Mesenchymal stem cell (in vitro differentiated cells and primary cell): ENCODE data around the gene KIF3A.

Experiments used
- DNase-seq: peaks from one replicate; pipeline ENCODE4 v3.0.0-alpha.2; 2013
- H2AFZ ChIP-seq: one replicate; pipeline ENCODE4 v1.6.1; 2013; ENCODE audit warnings: low read depth, mild to moderate bottlenecking, control low read depth, inconsistent platforms, low read length, moderate library complexity
- H2AK5ac ChIP-seq: 2 replicates; pipeline ENCODE4 v1.6.1; 2013; ENCODE audit warnings: low read length, moderate library complexity, mild to moderate bottlenecking, inconsistent platforms; ENCODE audit not compliant: severe bottlenecking
- H2BK120ac ChIP-seq: one replicate; pipeline ENCODE4 v1.6.1; 2013; ENCODE audit warnings: low read depth, mild to moderate bottlenecking, inconsistent platforms, low read length, moderate library complexity
- H2BK12ac ChIP-seq, 2 experiments: one replicate each; pipeline ENCODE4 v1.6.1; 2013; ENCODE audit warnings: inconsistent platforms in 2 of 2, low read length in 2 of 2, mild to moderate bottlenecking in 2 of 2, moderate library complexity in 2 of 2, control low read depth in 1 of 2
- H2BK15ac ChIP-seq: one replicate; pipeline ENCODE4 v1.6.1; 2013; ENCODE audit warnings: mild to moderate bottlenecking, low read depth, inconsistent platforms; ENCODE audit not compliant: poor library complexity, severe bottlenecking
- H2BK5ac ChIP-seq: 2 replicates; pipeline ENCODE4 v1.6.1; 2013; ENCODE audit warnings: low read depth, mild to moderate bottlenecking, low read length, control low read depth, inconsistent platforms; ENCODE audit not compliant: poor library complexity, severe bottlenecking
- H3K14ac ChIP-seq, 2 experiments: one replicate each; pipeline ENCODE4 v1.6.1; 2013; ENCODE audit warnings: inconsistent platforms in 2 of 2, low read length in 2 of 2, control low read depth in 1 of 2, mild to moderate bottlenecking in 1 of 2, moderate library complexity in 1 of 2
- H3K18ac ChIP-seq, 2 experiments: one replicate each; pipeline ENCODE4 v1.6.1; 2013; ENCODE audit warnings: inconsistent platforms in 2 of 2, low read length in 2 of 2, control low read depth in 1 of 2, low read depth in 1 of 2, mild to moderate bottlenecking in 1 of 2
- H3K23ac ChIP-seq, 2 experiments: one replicate each; pipeline ENCODE4 v1.6.1; 2013; ENCODE audit warnings: inconsistent platforms in 2 of 2, low read length in 2 of 2, mild to moderate bottlenecking in 2 of 2, moderate library complexity in 2 of 2, control low read depth in 1 of 2
- H3K27ac ChIP-seq: 2 replicates; pipeline ENCODE4 v1.5.1; 2013; ENCODE audit warnings: mild to moderate bottlenecking, moderate library complexity, low read length, control low read depth, inconsistent platforms; ENCODE audit not compliant: poor library complexity, severe bottlenecking
- H3K27me3 ChIP-seq, 2 experiments: 2 replicates each; pipeline versions ENCODE4 v1.6.1 to v1.7.0; 2013; ENCODE audit warnings: low read length in 2 of 2, mild to moderate bottlenecking in 2 of 2, moderate library complexity in 2 of 2, control low read depth in 1 of 2, inconsistent platforms in 1 of 2; ENCODE audit not compliant: control insufficient read depth in 1 of 2, insufficient read depth in 1 of 2
- H3K36me3 ChIP-seq, 2 experiments: 2 replicates each; pipeline versions ENCODE4 v1.6.1 to v1.7.0; 2013; ENCODE audit warnings: low read length in 2 of 2, control low read depth in 1 of 2, inconsistent platforms in 1 of 2, low read depth in 1 of 2, mild to moderate bottlenecking in 1 of 2; ENCODE audit not compliant: insufficient read depth in 2 of 2, control insufficient read depth in 1 of 2
- H3K4ac ChIP-seq, 2 experiments: one replicate each; pipeline ENCODE4 v1.6.1; 2013; ENCODE audit warnings: inconsistent platforms in 2 of 2, low read length in 2 of 2, mild to moderate bottlenecking in 2 of 2, moderate library complexity in 2 of 2, control low read depth in 1 of 2, low read depth in 1 of 2
- H3K4me1 ChIP-seq: 2 replicates; pipeline ENCODE4 v1.6.1; 2013; ENCODE audit warnings: low read depth, low read length, control low read depth; ENCODE audit not compliant: control insufficient read depth, insufficient read depth
- H3K4me2 ChIP-seq: 2 replicates; pipeline ENCODE4 v1.6.1; 2013; ENCODE audit warnings: low read length, mild to moderate bottlenecking, inconsistent platforms; ENCODE audit not compliant: poor library complexity, severe bottlenecking
- H3K4me3 ChIP-seq, 2 experiments: 2 replicates each; pipeline versions ENCODE4 v1.5.1 to v1.7.0; 2013; ENCODE audit warnings: low read length in 2 of 2, mild to moderate bottlenecking in 2 of 2, control low read depth in 1 of 2, low read depth in 1 of 2; ENCODE audit not compliant: insufficient read depth in 1 of 2
- H3K79me1 ChIP-seq: replicated peaks from 2 replicates; pipeline ENCODE4 v1.6.1; 2013; ENCODE audit warnings: mild to moderate bottlenecking, control low read depth, low read length, inconsistent platforms; ENCODE audit not compliant: poor library complexity, severe bottlenecking
- H3K9ac ChIP-seq: 2 replicates; pipeline ENCODE4 v1.7.0; 2013; ENCODE audit warnings: mild to moderate bottlenecking, low read length, moderate library complexity
- H3K9me3 ChIP-seq: 2 replicates; pipeline ENCODE4 v1.7.0; 2013; ENCODE audit warnings: mild to moderate bottlenecking, low read length; ENCODE audit not compliant: control insufficient read depth
- H4K8ac ChIP-seq: one replicate; pipeline ENCODE4 v1.6.1; 2013; ENCODE audit warnings: inconsistent platforms, mild to moderate bottlenecking, low read length, moderate library complexity
- H4K91ac ChIP-seq: one replicate; pipeline ENCODE4 v1.6.1; 2013; ENCODE audit warnings: mild to moderate bottlenecking, low read length, inconsistent platforms
- WGBS: methylation state at CpG from one replicate; pipeline ENCODE4 v1.1.7; 2013; ENCODE audit warnings: mixed read lengths; 5-methylcytosine and 5-hydroxymethylcytosine counted together

Gene KIF3A

GRCh38 chr5:132763181-132764036, 26.1 kb upstream of the KIF3A start:
- H3K4me3 ChIP-seq = no peak overlapping the region
- H4K91ac ChIP-seq = no peak overlapping the region
- no peak overlapping the region for H2BK15ac ChIP-seq
- no peak overlapping the region for H3K9ac ChIP-seq
- no peak overlapping the region for H2BK12ac ChIP-seq
- H2BK120ac ChIP-seq = no peak overlapping the region
- H2BK5ac ChIP-seq = no peak overlapping the region
- no peak overlapping the region for H3K14ac ChIP-seq
- no peak overlapping the region for H3K18ac ChIP-seq
- no peaks in the 10 kb centered on the region for H3K27me3 ChIP-seq
- no peaks in the 10 kb centered on the region for H3K9me3 ChIP-seq
- H3K36me3 ChIP-seq = peaks cover 67 to 79% of the 10 kb centered on the region in 2 experiments
- DNase-seq = no peak
- H3K27ac ChIP-seq = no peak overlapping the region
- no peak overlapping the region for H2AK5ac ChIP-seq
- H3K4me1 ChIP-seq = peaks cover 15% of the 10 kb centered on the region
- H3K79me1 ChIP-seq = peaks cover 28% of the 10 kb centered on the region
- H3K4ac ChIP-seq = no peak overlapping the region
- no peak overlapping the region for H4K8ac ChIP-seq
- no peak overlapping the region for H2AFZ ChIP-seq
- 97% methylated on average over 17 of the region's 17 CpGs for WGBS
- H3K23ac ChIP-seq = no peak overlapping the region
- no peak overlapping the region for H3K4me2 ChIP-seq

- WGBS = 99% methylated on average over 11 of the region's 11 CpGs
- H2BK12ac ChIP-seq = no peak overlapping the region
Measured at GRCh38 chr5:132762246-132763000, 25.1 kb upstream of the KIF3A start.

GRCh38 chr5:132761321-132762240, 24.2 kb upstream of the KIF3A start:
- Histone ChIP-seq H3K14ac (no peak overlapping the region), H2BK12ac (no peak overlapping the region), H4K8ac (no peak overlapping the region), H3K27me3 (peaks cover 0 to 6% of the 10 kb centered on the region in 2 experiments), H3K4me3 (no peak overlapping the region), H3K4ac (no peak overlapping the region), H2AK5ac (no peak overlapping the region), H4K91ac (no peak overlapping the region), H3K23ac (no peak overlapping the region), H3K9ac (no peak overlapping the region), H2BK5ac (no peak overlapping the region), H3K79me1 (peaks cover 22% of the 10 kb centered on the region), H2BK120ac (no peak overlapping the region), H2AFZ (no peak overlapping the region), H2BK15ac (no peak overlapping the region), H3K18ac (no peak overlapping the region), H3K4me1 (peaks cover 2% of the 10 kb centered on the region), H3K4me2 (no peak overlapping the region), H3K9me3 (no peaks in the 10 kb centered on the region), H3K27ac (no peak overlapping the region), H3K36me3 (peaks cover 85 to 91% of the 10 kb centered on the region in 2 experiments)
- 97% methylated on average over 22 of the region's 22 CpGs for WGBS
- no peak for DNase-seq

More at GRCh38 chr5:132762246-132763000, 25.1 kb upstream of the KIF3A start:
- no peak overlapping the region for H3K4ac ChIP-seq
- no peak overlapping the region for H2AFZ ChIP-seq
- DNase-seq = no peak
- H3K27me3 ChIP-seq = no peaks in the 10 kb centered on the region
- H3K9ac ChIP-seq = no peak overlapping the region
- H3K4me3 ChIP-seq = no peak overlapping the region
- H3K14ac ChIP-seq = no peak overlapping the region
- H4K91ac ChIP-seq = no peak overlapping the region
- H3K36me3 ChIP-seq = peaks cover 77 to 86% of the 10 kb centered on the region in 2 experiments
- no peak overlapping the region for H2BK5ac ChIP-seq
- H3K4me2 ChIP-seq = no peak overlapping the region
- no peak overlapping the region for H4K8ac ChIP-seq
- no peak overlapping the region for H2BK15ac ChIP-seq
- no peak overlapping the region for H3K18ac ChIP-seq
- peaks cover 6% of the 10 kb centered on the region for H3K4me1 ChIP-seq
- H3K9me3 ChIP-seq = no peaks in the 10 kb centered on the region
- H3K79me1 ChIP-seq = peaks cover 29% of the 10 kb centered on the region
- no peak overlapping the region for H3K23ac ChIP-seq
- no peak overlapping the region for H3K27ac ChIP-seq
- no peak overlapping the region for H2BK120ac ChIP-seq
- no peak overlapping the region for H2AK5ac ChIP-seq
